HG02610 (cell line): ENCODE results near the gene PRRX2.

ENCODE experiments used
- ATAC-seq: cut with Tn5 transposase; IDR thresholded peaks from one replicate; pipeline ENCODE4 v1.9.1; 2021; ENCODE audit warnings: mild to moderate bottlenecking, moderate library complexity; ENCODE audit not compliant: unreplicated experiment

PRRX2 gene

DNA sequence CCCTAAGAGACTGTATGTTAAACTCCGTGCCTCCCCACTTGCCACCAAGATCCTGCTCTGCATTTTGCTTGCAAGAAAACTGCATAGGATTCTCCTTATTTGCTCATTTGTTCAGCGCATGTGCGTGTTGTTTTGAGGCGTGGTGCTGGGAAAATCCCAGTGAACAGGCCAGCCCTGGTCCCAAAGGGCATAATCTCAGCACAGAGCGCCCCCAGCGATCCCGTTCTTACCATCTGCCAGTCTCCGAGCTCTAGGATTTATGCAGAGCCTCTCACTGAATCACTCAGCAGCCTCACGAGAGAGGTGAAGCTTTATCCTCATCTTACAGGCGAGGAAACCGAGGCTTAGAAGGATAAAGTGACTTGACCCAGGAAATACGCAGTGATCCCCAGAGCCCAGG lies 11.5 kb downstream of the PRRX2 start:
- ATAC-seq: no peak

- ATAC-seq: no peak
Measured at GRCh38 chr9:129677456-129677855, 12.0 kb downstream of the PRRX2 start.

- no peak for ATAC-seq
Measured at GRCh38 chr9:129678844-129679243, 13.4 kb downstream of the PRRX2 start.

DNA sequence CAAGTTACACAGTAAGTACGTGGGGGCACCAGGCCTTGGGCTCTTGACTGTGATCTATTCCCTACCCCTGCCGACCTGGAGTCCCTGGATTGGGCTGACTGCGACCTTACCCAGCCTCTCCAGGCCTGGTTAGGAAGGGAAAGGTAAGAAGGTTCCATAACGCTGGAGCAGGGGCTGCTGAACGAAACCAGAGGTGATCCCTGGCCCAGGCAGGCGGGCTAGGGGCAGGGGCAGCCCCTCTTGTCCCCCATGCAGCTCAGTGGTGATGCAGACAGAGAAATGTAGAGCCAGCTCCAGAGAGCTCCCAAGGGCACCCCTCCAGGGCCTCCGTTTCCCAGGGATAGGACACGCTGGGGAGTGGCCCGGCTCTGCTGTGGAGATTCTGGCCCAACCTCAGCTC lies 14.1 kb downstream of the PRRX2 start:
- no peak for ATAC-seq

- no peak for ATAC-seq
Measured at GRCh38 chr9:129681924-129682323, 16.5 kb downstream of the PRRX2 start.

GRCh38 chr9:129682381-129682780 lies 16.9 kb downstream of the PRRX2 start:
- ATAC-seq: no peak

GRCh38 chr9:129685220-129685932 lies 19.9 kb downstream of the PRRX2 start:
- no peak for ATAC-seq

- ATAC-seq: no peak
Measured at GRCh38 chr9:129685933-129686259, 20.4 kb downstream of the PRRX2 start.

DNA sequence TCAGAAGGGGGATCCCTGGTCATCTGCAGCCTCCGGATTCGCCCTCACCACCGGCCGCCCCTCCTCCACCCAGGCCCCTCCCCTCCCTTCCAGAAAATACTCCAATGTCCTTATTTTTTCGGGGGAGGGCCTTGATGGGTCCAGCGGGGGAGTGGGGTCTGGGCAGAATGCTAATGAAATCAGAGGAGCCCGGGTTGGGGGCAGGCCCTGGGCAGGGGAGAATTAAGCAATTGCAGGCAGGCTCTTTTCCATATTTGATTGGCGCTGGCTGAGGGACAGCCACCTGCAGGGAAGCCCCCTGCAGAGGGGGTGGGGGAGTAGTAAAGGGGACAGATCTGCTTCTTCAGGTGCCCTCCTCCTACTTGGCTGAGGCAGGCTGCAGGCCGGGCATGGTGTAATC lies 21.3 kb downstream of the PRRX2 start:
- ATAC-seq: no peak

GRCh38 chr9:129687391-129687790 lies 21.9 kb downstream of the PRRX2 start:
- ATAC-seq: no peak

GRCh38 chr9:129688285-129689043 lies 23.0 kb downstream of the PRRX2 start:
- no peak for ATAC-seq

- ATAC-seq: no peak
Measured at GRCh38 chr9:129692534-129692933, 27.1 kb downstream of the PRRX2 start.

- no peak for ATAC-seq
Measured at GRCh38 chr9:129693741-129694140, 28.3 kb downstream of the PRRX2 start.

DNA sequence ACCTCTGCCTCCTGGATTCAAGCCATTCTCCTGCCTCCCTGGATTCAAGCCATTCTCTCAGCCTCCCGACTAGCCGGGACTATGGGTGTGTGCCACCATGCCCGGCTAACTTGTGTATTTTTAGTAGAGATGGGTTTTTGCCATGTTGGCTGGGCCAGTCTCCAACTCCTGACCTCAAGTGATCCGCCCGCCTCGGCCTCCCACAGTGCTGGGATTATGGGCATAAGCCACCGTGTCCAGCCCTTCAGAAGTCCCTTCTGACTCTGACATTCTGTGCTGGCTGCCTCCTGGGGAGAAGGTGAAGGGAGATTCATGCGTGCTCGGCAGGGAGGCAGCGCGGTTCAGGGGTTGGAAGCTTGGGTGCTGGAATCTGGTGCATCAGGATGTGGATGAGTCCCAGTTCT lies 28.8 kb downstream of the PRRX2 start:
- ATAC-seq: no peak

GRCh38 chr9:129695870-129696269 lies 30.4 kb downstream of the PRRX2 start:
- ATAC-seq: no peak

- no peak for ATAC-seq
Measured at GRCh38 chr9:129696944-129697655, 31.7 kb downstream of the PRRX2 start.

GRCh38 chr9:129697656-129698253 lies 32.3 kb downstream of the PRRX2 start:
- no peak for ATAC-seq

DNA sequence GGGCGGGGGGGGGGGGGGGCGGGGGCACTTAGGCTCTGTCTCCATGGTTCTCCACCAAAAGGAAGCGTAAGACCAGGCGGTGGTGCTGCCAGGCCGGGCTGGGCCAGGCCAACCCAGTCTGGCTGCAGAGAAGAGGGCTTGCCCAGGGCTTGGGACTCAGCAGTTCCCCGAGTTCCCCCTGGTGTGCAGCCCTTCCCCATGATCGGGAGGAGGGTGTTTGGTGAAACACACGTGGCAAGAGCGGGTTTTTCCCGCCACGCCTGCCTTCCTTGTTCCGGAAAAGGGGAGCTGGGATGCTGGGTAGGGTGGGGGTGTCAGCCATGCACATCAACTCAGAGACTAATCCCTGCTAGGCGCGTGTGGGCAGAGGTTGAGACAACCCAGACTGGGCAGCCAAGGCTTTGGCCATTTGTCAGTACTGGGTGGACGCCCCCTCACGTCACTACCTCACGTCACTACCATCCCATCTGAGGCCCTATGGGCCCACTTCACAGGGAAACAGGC lies 32.9 kb downstream of the PRRX2 start:
- ATAC-seq: no peak

- ATAC-seq: no peak
Measured at GRCh38 chr9:129701054-129701453, 35.6 kb downstream of the PRRX2 start.

GRCh38 chr9:129701549-129701948 lies 36.1 kb downstream of the PRRX2 start:
- no peak for ATAC-seq
